ENCODE measurements around the gene APOC4. TPM values are rescaled to one million over a fixed set of nuclear protein-coding genes. Genes with fewer than 3 reads are reported as not detected.
A peak's percentile ranks its signal among the peaks of the same experiment; 100 is the strongest.
"Not testable (repeated sequence)": the region's sequence is repeated elsewhere in the genome, so short reads cannot be mapped to it uniquely, and the experiment has no call there.

Gene APOC4
- total RNA-seq, 1 experiment from 2014 or later, result not detected

DNA sequence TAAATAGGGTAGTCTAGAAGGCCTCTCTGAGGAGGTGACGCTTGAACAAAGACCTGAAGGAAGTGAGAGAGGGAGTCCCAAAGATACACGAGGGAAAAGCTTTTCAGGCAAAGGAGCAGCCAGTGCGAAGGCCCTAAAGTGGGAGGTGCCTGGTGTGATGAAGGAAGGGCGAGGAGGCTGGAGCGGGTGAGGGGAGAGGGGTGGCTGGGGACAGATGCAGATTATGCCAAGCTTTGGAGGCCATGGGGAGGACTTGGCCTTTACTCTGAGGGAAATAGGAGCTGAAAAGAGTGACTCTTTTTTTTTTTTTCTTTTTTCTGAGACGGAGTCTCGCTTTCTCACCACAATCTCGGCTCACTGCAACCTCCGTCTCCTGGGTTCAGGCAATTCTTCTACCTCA lies 16.1 kb downstream of the APOC4 start:
- DNase-seq (ENCODE audit: low spot score), result no peak

DNA sequence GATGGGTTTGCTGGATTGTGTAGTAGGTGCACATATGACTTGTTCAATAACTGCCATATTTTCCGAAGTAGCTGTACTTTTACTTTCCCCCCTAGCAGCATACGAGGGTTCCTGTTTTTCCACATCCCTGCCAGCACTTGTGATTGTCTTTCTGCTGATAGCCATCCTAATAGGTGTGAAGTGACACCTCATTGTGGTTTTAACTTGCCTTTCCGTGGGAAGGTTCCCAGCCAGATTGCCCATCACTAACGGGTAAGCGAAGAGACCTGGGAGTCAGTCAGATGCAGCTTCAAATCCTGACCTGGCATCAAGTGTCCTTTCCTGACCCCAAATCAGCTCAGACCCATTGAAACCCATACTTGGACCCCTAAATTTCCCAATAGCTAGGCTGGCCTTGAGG lies 17.7 kb downstream of the APOC4 start:
- DNase-seq (ENCODE audit: low spot score), result no peak

DNA sequence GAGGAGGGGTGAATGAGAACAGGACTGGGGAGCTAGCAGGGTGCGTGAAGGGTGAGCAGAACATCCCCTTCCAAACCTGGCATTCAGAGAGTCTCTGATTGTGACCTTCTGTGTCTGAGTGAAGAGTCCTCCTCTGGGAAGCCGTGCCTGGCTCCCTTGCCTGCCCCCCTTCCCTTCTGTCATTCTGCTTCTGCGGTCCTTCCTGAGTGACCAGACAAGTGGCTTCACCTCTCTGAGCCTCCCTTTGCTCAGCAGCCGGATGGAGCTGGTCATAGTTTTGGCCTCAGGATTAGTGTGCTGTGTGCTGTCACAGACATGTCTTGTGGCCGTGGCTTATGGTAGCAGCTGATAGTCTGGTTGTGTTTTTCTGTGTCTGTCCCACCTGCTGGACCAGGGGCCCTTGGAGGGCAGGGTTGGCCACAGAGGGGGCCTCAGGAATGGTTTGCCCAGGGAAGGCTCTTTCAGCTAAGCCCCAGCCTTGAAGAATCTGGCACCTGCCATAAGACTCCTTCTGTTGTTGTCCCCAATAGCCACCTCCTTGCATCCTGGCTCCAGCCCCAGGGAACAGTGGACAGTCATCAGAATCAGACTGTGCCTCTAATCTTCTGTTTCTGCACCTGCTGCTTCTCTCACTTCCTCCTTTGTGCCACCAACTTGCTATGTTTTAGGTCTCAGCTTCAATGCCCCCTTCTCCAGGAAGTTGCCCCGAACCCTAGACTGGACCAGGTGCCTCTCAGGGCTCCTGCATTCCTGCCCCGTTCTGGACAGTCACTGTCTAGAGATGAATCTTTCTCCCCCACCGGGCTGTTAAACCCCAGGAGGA lies 19.1 kb downstream of the APOC4 start:
- DNase-seq (ENCODE audit: low spot score), result no peak

DNA sequence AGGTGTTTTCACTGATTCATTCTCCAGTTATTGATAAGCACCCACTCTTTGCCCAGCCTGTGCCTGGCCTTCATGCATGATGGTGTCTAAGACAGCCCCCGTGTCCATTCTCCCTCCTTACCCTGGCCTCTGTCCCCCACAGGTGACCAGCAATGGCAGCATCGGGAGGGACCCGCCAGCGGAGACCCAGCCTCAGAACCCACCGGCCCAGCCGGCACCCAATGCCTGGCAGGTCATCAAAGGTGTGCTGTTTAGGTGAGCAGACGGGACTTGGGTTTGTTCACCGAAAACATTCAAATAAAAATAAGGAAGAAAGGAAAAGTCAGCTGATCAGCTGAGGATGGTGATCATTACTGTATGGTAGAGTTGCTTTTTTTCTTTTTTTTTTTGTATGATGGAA lies 19.8 kb downstream of the APOC4 start:
- DNase-seq (ENCODE audit: low spot score), result no peak

DNA sequence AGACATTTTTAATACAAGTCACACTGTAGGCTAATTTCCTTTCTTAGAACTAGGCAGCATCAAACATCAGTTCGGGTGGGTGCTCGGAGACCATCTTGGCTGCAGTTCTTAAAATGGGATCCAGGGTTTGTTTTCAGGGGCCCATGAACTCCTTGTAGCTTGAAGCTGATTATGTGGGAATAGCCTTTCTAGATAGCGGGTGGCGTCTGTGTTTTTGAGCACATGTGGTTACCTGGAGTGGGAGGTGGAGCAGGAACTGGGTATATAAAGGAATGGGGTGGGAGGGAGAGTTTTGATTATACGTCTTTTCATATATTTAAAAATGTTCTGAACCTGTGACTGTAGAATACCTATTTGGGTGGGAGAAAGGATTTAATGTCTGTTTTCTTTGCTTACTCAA lies 26.1 kb downstream of the APOC4 start:
- DNase-seq (ENCODE audit: low spot score), result no peak

DNA sequence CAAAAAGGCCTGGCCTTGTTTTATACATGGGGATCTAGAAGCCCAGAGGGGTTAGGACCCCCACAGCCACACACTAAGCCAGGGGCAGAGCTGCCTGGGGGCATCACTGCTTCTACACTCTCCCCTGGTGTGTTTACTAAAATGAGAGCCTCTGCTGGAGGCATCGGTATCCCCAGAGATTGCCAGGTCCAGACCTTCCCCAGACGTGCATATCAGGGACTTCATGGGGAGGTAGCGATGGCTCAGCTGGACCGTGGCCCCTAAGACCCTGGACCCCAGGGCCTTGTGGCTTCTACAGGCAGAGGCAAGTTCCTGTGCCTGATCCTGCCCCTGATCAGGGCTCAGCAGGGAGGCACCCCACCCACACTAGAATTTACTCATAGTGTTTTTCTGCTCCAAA lies 26.6 kb downstream of the APOC4 start:
- no peak for DNase-seq (ENCODE audit: low spot score)

DNA sequence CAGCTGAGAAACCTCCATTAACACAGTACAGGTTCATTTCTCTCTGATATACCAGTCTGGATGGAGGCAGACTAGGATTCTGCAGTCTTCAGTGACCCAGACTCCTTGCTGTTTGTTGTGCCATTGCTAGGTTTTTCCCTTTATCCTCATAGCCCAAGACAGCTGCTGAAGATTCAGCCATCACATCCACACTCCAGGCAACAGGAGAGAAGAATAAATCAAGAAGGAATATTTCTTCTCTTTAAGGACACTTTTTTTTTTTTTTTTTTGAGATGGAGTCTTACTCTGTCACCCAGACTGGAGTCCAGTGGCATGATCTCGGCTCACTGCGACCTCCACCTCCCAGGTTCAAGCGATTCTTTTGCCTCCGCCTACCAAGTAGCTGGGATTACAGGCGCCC lies 27.4 kb downstream of the APOC4 start:
- no peak for DNase-seq (ENCODE audit: low spot score)

DNA sequence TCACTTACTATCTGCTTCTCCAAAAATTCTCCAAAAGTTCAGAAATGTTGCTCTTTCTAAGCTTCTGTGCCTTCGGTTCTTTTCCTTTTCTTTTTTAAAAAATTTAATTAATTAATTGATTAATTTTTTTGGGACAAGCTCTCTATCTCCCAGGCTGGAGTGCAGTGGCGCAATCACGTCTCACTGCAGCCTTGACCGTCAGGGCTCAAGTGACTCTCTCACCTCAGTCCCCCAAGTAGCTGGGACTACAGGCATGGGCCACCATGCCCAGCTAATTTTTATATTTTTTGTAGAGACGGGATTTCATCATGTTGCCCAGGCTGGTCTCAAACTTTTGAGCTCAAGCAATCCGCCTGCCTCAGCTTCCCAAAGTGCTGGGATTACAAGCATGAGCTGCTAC lies 29.4 kb downstream of the APOC4 start:
- not testable (repeated sequence) for DNase-seq (ENCODE audit: low spot score)

DNA sequence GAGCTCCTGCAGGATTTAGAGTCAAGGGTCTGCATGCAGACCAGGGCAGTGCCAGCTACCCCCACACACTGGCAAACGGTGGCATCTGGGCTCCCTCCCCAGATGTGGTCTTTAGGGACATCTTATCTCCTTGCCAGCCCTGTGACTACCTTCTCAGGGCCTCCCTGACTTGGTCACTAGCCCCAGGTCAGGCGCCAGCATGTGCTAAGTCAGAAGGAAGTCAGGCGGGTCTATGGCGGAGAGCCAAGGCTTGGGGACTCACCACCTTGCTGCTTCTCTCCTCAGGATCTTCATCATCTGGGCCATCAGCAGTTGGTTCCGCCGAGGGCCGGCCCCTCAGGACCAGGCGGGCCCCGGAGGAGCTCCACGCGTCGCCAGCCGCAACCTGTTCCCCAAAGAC lies 30.8 kb downstream of the APOC4 start:
- no peak for DNase-seq (ENCODE audit: low spot score)

DNA sequence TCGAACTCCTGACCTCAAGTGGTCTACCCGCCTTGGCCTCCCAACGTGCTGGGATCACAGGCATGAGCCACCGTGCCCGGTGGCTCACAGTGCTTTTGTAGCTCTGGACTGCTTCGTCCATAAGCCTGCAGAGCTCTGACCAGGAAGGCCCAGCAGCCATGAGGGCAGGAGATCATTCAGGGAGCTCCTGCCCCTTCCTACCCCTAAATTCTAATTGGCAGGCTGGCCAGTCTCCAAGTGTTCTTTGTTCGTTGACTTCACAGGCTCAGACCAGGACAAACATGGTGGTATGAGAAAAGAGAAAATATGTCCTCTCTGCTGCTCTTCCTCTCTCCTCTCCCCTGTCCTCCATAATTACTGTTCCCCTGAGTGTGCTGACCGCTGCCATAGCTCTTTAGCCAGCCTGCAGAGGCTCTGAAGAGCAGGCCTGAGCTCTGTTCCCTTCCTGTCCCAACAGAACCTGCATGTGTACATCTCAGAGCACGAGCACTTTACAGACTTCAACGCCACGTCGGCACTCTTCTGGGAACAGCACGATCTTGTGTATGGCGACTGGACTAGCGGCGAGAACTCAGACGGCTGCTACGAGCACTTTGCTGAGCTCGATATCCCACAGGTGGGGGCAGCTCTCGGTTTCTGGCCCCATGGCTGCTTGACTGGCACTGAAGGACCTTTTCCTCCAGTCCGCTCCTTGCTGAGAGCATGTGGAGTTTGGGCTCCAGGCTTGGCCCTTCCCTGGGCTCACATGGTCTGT lies 32.1 kb downstream of the APOC4 start:
- DNase-seq (ENCODE audit: low spot score), result no peak

GRCh38 chr19:44974857-44975256 lies 32.8 kb downstream of the APOC4 start:
- no peak for DNase-seq (ENCODE audit: low spot score)

- no peak for DNase-seq (ENCODE audit: low spot score)
Measured at GRCh38 chr19:44975444-44975843, 33.4 kb downstream of the APOC4 start.

DNA sequence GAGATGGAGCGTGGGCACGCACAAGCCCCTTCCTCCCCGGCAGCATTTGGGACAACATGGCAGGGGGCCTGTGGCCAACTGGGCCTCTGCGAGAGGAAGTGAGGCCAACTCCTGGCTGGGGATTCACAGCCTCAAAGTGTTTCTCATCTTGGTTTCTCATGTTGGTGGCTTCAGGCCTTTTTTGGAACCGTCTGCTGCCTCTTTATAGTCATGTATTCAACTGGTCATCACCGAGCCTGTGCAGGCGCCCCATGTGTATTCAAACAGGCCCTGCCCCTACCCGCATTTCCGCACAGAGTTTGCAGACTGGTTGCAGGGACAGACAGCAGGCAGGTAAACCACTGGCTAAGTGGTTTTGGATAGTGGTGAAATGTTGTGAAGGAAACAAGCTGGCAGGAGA lies 42.0 kb downstream of the APOC4 start:
- DNase-seq (ENCODE audit: low spot score), result no peak

DNA sequence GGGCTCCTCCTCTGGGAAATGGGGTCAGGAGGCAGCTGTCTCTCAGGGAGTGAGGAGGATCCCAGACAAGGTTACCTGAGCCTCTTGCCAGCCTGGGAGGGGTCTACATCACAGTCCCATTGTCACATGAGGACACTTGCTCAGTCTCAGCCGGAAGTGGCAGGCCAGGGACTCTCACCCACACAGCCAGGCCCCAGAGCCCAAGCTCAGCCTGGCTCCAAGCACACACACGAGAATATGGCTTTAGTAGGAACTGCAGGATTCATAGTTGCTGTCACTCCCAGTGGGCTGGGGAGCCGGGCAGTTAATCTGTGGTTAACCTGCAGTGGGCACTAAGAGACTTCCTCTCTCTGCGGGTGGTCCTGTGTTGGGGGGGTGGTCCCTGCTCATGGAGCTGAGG lies 43.4 kb downstream of the APOC4 start:
- DNase-seq (ENCODE audit: low spot score), result no peak

DNA sequence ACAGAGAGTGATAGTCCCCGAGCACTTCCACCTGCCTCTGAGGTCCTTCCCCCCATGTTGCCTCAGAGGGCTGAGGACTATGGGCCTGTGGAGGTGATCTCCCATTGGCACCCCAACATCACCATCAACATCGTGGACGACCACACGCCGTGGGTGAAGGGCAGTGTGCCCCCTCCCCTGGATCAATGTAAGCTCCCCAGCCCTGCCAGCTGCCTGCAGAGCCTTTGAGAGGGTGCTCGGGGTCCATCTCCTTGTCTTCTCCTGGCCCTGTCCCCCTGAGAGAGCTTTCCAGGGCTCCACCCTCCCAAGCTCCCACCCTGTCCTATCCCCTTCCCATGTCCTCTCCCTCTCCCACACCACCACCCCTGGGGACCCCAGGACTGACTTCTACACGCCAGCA lies 44.4 kb downstream of the APOC4 start:
- no peak for DNase-seq (ENCODE audit: low spot score)

GRCh38 chr19:44987148-44987675 lies 45.2 kb downstream of the APOC4 start:
- DNase-seq (ENCODE audit: low spot score), result no peak

GRCh38 chr19:44988273-44988672 lies 46.2 kb downstream of the APOC4 start:
- DNase-seq (ENCODE audit: low spot score), result no peak

GRCh38 chr19:44988896-44989556 lies 47.0 kb downstream of the APOC4 start:
- peak; percentile 36 for DNase-seq (ENCODE audit: low spot score)

GRCh38 chr19:44990459-44990858 lies 48.4 kb downstream of the APOC4 start:
- no peak for DNase-seq (ENCODE audit: low spot score)

GRCh38 chr19:44990966-44991365 lies 48.9 kb downstream of the APOC4 start:
- DNase-seq (ENCODE audit: low spot score), result no peak

GRCh38 chr19:44992336-44993163 lies 50.5 kb downstream of the APOC4 start:
- DNase-seq (ENCODE audit: low spot score), result no peak

- no peak for DNase-seq (ENCODE audit: low spot score)
Measured at GRCh38 chr19:44993526-44993925, 51.5 kb downstream of the APOC4 start.

All from H4 (cell line).